ENCODE data around the gene ILK.

The ILK gene

GRCh38 chr11:6603287-6604080 lies at the start of gene ILK, which contains the start of gene RRP8:
Gene ILK (plus strand): TSS chr11:6603774. CDS start chr11:6604272, 498 bp downstream.
Gene RRP8 (minus strand): TSS chr11:6603616. CDS start chr11:6603502, 114 bp downstream.
- peak; percentile 83 for DNase-seq

DNA sequence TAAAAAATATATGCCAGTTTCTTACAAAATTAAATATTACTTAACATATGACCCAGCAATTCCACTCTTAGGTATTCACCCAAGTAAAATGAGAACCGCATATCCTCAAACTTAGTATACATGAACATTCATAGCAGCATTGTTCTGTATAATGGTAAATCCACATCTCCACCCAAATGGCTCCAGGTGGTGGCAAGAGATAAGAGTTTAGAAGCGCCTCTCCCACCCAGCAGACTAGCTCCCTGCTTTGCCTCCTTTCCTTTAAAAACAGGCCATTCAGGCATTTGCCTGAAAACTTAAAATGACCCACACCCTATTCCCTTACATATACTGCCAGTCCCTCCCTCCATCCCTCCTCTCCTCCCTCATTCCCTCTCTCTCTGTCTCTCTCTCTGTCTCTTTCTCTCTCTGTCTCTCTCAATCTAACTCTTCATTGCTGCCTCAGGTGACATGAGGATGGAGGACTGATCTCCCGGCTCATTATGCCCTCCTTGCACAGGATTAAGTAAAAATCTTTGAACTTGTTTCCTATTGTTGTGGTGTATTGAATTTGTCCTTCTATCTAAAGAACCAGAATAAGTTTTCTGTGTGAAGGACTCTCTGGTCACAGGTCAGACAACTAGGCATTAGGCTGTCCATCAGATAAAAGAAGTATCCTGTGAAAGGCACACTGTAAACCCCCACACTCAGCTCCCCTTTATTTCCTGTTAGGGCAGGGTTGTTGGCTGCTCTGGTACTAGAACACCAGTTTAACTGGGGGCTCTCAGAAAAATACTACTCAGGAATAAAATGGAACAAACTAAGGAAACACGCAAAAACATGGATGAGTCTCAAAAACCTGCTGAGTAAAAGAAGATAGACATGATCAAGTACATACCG lies 48.5 kb upstream of the ILK start:
- no peak for DNase-seq

DNA sequence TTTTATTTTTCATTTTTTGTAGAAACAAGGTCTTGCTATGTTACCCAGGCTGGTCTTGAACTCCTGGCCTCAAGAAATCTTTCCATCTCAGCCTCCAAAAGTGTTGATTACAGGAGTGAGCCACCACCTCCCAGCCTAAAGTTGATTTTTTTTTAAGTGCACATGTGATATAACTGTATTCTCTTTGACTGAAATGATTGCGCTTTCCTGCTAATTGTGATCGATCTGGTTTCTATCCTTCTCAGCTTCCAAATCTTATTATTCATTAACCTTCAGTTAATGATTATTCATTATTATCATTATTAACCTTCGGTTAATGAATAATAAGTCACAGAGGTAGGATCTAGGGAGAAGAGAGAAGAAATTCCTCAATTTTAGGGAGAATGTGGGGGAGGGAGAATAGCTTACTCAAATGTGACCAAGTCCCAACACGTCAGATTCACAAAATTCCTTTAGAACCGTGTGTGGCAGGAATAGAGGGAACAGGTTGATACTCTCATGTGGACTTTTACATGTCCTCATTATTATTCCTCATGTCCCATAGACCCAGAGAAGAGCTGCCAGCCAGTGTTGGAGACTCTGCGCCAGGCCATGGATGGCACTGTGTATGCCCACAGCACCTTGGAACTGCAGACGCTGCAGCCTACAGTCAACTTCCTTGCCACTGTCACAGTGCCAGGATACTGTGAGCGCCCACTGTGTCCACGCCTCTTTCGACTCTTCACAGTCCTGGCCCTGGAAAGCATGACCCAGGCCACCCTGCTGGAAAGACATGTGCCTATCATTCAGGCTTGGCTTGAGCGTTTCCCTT lies 47.2 kb upstream of the ILK start:
- DNase-seq: no peak

GRCh38 chr11:6557063-6557462 lies 46.5 kb upstream of the ILK start:
- no peak for DNase-seq

GRCh38 chr11:6557761-6558674 lies 45.6 kb upstream of the ILK start:
- DNase-seq: no peak

DNA sequence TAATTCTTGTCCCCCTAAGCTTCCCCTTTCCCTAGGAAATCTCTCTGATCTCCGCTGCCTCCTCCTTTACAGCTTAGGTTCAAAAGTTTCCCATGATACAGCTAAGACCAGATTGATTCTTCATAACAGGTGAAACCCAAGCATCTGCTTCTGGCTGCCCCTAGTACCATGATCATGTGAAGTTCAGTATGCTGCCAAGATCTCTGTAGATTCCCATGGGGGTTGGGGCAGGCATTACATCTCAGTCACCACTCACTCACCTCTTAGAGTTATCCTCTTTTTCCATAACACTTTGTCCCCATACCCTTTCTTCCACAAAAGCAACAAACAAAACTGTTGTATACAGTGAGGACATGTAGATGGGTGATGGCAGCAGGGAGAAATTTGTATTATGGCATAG lies 44.2 kb upstream of the ILK start:
- no peak for DNase-seq

GRCh38 chr11:6561288-6561687 lies 42.3 kb upstream of the ILK start:
- no peak for DNase-seq

GRCh38 chr11:6563121-6563619 lies 40.4 kb upstream of the ILK start:
- no peak for DNase-seq

DNA sequence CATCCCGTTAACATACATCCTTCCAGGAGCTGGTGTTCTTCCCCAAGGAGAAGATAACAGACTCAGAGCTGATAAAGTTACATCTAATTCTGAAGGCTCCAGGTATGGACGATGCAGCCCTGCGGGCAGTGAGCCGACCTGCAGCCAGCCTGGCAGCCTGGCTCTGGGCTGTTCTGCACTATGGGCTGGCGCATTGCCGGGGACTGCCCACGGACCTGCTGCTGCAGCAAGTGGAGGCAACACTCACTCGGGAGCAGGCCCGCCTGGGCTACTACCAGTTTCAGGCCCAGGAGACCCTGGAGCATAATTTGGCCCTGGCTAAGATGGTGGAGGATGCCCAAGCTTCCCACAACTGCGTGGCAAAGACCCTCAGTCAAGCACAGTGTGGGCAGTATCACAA lies 39.9 kb upstream of the ILK start:
- no peak for DNase-seq

DNA sequence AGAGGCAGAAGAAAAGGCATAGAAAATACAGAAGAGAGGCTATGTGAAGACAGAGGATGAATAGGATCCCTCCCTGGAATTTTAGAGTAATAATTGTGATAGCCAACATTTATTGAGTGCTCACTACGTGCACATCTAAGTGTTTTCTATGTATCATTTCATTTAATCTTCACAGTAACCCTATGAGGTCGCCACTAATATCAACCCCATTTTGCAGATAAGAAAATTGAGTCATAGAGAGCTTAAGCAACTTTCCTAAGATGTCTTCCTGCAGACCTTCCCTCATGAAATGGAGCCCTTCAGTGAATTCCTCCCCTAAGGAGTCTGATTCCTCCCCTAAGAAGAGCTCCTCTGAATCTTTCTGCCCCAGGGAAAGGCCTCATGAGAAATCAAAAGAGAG lies 38.2 kb upstream of the ILK start:
- DNase-seq: no peak

- DNase-seq: no peak
Observed at GRCh38 chr11:6565988-6566703, 37.4 kb upstream of the ILK start.

DNA sequence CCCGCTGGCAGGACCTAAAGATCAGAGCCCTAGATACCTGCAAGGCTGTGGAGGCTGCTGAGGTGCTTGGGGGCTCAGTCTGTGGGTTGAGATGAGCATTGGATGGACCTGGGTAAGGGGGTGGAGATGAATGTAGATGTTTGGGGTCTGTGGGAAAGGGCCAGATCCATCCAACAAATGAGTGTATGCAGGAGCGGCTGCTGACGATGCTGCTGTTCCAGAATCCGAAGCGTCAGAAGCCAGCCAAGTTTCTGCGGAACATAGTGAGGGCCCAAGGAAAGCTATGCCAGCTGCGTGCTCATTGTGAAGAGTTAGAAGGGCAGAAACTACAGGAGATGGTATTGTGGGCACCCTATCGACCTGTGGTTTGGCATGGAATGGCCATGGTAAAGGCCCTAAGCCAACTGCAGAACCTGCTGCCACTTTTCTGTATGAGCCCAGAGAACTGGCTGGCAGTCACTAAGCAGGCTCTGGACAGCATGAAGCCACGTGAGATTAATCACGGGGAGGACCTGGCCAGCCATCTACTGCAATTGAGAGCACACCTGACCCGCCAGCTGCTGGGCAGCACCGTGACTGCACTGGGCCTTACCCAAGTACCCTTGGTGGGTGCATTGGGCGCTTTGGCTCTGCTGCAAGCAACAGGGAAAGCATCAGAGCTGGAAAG lies 36.7 kb upstream of the ILK start:
- no peak for DNase-seq

DNA sequence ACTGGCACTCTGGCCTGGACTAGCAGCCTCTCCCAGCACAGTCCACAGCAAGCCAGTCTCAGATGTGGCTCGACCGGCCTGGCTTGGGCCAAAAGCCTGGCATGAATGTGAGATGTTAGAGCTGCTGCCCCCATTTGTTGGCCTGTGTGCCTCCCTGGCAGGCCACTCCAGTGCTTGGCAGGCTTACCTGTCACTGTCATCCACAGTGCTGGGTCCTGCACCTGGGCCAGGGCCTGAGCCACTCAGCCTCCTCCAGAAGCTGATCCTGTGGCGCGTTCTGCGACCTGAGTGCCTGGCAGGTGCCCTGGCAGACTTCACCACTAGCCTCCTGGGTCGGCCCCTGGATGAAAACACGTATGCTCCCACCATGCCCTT lies 36.2 kb upstream of the ILK start:
- no peak for DNase-seq

DNA sequence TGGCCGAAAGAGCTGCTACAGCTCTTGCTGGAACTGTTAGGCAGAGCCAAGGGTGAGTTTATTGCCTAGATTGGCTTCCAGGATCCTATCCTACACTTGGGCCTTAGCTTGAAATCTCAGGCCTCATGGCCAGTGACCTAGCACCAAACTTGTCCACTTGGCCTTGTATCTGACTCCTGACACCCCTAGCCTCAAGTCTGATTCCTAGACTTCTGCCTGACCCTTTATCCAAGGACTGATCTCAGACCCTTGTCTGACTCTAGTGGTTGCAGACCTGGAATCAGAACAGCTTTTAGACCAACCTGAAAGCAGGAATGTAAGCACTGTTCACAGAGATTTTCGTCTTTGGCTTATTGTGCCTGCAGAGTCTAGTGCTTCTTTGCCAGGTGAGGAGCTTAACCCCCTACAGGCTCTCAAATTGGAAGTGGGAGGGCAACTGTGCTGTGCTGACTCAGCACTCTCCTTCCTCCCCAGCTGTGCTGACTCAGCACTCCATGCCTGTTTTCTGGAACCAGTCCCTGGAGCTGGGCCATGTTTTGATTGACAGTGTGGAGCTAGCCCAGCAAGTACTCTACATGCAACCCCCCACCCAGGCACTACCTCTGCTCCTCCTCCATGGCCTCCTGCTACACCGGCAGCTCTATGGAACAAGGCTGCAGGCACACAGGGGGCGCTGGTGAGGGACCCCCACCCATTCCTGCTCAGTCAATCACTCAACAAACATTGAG lies 35.2 kb upstream of the ILK start:
- no peak for DNase-seq

GRCh38 chr11:6569706-6570105 lies 33.9 kb upstream of the ILK start:
- DNase-seq: no peak

DNA sequence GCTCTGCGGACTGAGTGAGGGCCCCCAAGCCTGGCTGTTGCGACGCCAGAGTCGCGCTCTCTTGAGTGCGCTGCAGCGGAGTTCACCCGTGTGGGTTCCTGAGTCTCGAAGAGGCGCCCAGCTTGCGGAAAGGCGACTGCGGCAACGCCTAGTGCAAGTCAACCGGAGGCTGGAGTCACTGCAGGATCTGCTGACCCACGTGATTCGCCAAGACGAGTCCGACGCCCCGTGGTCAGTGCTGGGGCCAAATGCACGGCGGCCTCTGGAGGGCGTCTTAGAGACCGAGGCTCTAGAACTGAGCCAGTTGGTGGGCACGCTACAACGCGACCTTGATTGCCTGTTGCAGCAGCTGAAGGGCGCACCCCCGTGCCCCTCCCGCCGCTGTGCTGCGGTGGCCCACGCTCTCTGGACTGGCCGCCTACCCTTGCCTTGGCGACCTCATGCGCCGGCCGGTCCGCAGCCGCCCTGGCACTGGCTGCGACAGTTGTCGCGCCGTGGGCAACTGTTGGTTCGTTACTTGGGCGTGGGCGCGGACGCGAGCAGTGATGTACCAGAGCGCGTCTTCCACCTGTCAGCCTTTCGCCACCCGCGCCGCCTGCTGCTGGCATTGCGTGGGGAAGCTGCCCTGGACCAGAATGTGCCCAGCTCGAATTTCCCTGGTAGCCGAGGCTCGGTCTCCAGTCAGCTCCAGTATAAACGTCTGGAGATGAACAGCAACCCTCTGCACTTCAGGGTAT lies 32.7 kb upstream of the ILK start:
- no peak for DNase-seq

DNA sequence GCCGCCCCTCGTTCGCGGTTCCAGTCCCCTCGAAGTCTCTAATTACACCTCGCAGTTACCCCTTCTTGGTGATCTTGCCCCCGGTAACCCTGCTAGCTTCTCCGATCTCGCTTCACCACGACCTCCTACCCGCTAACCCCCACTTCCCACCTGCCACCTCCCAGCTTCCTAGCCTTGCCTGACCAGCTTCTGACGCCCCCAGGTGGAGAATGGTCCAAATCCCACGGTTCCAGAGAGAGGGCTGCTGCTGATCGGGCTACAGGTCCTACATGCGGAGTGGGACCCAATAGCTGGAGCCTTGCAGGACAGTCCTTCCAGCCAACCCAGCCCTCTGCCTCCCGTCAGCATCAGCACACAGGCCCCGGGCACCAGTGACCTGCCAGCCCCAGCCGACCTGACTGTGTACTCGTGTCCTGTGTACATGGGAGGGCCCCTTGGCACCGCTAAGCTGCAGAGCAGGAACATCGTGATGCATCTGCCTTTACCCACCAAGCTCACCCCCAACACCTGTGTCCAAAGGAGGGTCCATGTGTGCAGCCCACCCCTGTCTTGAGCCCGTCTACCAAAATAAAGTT lies 32.1 kb upstream of the ILK start:
- no peak for DNase-seq

- no peak for DNase-seq
Observed at GRCh38 chr11:6572215-6572614, 31.4 kb upstream of the ILK start.
